PFSK-1 (cell line): ENCODE results near the gene LEMD2.

Source experiments
- FOXP2 ChIP-seq: optimal IDR thresholded peaks from 2 replicates; pipeline ENCODE3; 2011; ENCODE audit warnings: borderline replicate concordance, control low read depth, inconsistent platforms; ENCODE audit not compliant: insufficient read depth; ENCODE audit errors: extremely low read length, extremely low read depth
- POLR2AphosphoS5 ChIP-seq: IDR thresholded peaks from 2 replicates; pipeline ENCODE4 v1.6.1; 2012; ENCODE audit warnings: low read depth, mild to moderate bottlenecking, control low read depth, low read length, moderate library complexity
- REST ChIP-seq, 2 experiments: IDR thresholded peaks; 2 replicates each; pipeline versions ENCODE4 v1.6.1 to v1.8.0; 2011 to 2012; ENCODE audit warnings: low read depth in 2 of 2, low read length in 2 of 2, control low read depth in 1 of 2, inconsistent platforms in 1 of 2, mild to moderate bottlenecking in 1 of 2, moderate library complexity in 1 of 2; ENCODE audit not compliant: insufficient read depth in 1 of 2
- SIN3A ChIP-seq: IDR thresholded peaks from 2 replicates; pipeline ENCODE4 v1.6.1; 2012; ENCODE audit warnings: mild to moderate bottlenecking, low read length, moderate library complexity, borderline replicate concordance; ENCODE audit not compliant: insufficient read depth
- TAF1 ChIP-seq: IDR thresholded peaks from 2 replicates; pipeline ENCODE4 v1.6.1; 2012; ENCODE audit warnings: low read length, control low read depth, borderline replicate concordance; ENCODE audit not compliant: insufficient read depth

The LEMD2 gene

GRCh38 chr6:33754222-33754621, 34.7 kb downstream of the LEMD2 start:
- TF ChIP-seq TAF1 (no peak), FOXP2 (no peak), REST (IDR thresholded peaks at IDR 0.05; ENCODE audit: insufficient read depth in 1 of 2, low read depth in 2 of 2, low read length in 2 of 2) (no peak), POLR2AphosphoS5 (no peak), SIN3A (no peak)

- TF ChIP-seq SIN3A (no peak), REST (IDR thresholded peaks at IDR 0.05; ENCODE audit: insufficient read depth in 1 of 2, low read depth in 2 of 2, low read length in 2 of 2) (no peak), FOXP2 (no peak), TAF1 (no peak), POLR2AphosphoS5 (no peak)
These were observed 36.3 kb downstream of the LEMD2 start for GRCh38 chr6:33752646-33753015.

GRCh38 chr6:33751771-33752645, 36.9 kb downstream of the LEMD2 start:
- TF ChIP-seq POLR2AphosphoS5 (no peak), FOXP2 (no peak), TAF1 (no peak), REST (IDR thresholded peaks at IDR 0.05; ENCODE audit: insufficient read depth in 1 of 2, low read depth in 2 of 2, low read length in 2 of 2) (no peak), SIN3A (no peak)

- TF ChIP-seq FOXP2: no peak
- TF ChIP-seq SIN3A: no peak
- no peak for TF ChIP-seq REST (IDR thresholded peaks at IDR 0.05; ENCODE audit: insufficient read depth in 1 of 2, low read depth in 2 of 2, low read length in 2 of 2)
- TF ChIP-seq TAF1: no peak
- no peak for TF ChIP-seq POLR2AphosphoS5
These were observed 38.5 kb downstream of the LEMD2 start for GRCh38 chr6:33750244-33750991.
